ENCODE data around the gene HRK.

GRCh38 chr12:116894913-116895312 lies 13.7 kb upstream of the HRK start:
- TF ChIP-seq GATA2 (IDR thresholded peaks at IDR 0.05; ENCODE audit: low read depth, low read length), result no peak
- TF ChIP-seq GATA3 (IDR thresholded peaks at IDR 0.05; ENCODE audit: low read depth, low read length), result no peak

Data from SH-SY5Y (cell line).